WTC11 (cell line): ENCODE results near the gene EDAR. TPM values are rescaled to one million over a fixed set of nuclear protein-coding genes. Genes with fewer than 3 reads are reported as not detected.

Experiments
- ATAC-seq: fragments of 200-7000 bp; cut with Tn5 transposase; 2 replicates; pipeline ENCODE4 v1.10.0; 2021; ENCODE audit warnings: mild to moderate bottlenecking, moderate library complexity
- CTCF ChIA-PET: fragments of 300-600 bp; sonication (Branson Sonifier 250); formaldehyde crosslinking; loops from one replicate; lab custom pipeline; 2021; ENCODE audit warnings: antibody characterized with exemption; lab: Charles Lee
- POLR2A ChIA-PET: fragments of 350-600 bp; sonication (Branson Sonifier 250); formaldehyde crosslinking; loops from one replicate; lab custom pipeline; 2021; ENCODE audit warnings: antibody characterized with exemption; lab: Charles Lee
- DNase-seq: peaks from one replicate; pipeline ENCODE4 v3.0.0; 2021; ENCODE audit warnings: low spot score
- H3K27ac Mint-ChIP-seq: 2 replicates; pipeline ENCODE4 v1.8.0; 2021; ENCODE audit warnings: mixed read lengths
- H3K27me3 Mint-ChIP-seq: 2 replicates; pipeline ENCODE4 v1.8.0; 2021; ENCODE audit warnings: low read depth, mild to moderate bottlenecking, moderate library complexity, mixed read lengths
- H3K36me3 Mint-ChIP-seq: 2 replicates; pipeline ENCODE4 v1.8.0; 2021; ENCODE audit warnings: mixed read lengths
- H3K4me1 Mint-ChIP-seq: 2 replicates; pipeline ENCODE4 v1.8.0; 2022; ENCODE audit warnings: mixed read lengths
- H3K4me3 Mint-ChIP-seq: 2 replicates; pipeline ENCODE4 v1.8.0; 2021; ENCODE audit warnings: mild to moderate bottlenecking, moderate library complexity, mixed read lengths
- H3K9me3 Mint-ChIP-seq: 2 replicates; pipeline ENCODE4 v1.8.0; 2021; ENCODE audit warnings: mixed read lengths
- ATF1 ChIP-seq: sonication (generic); formaldehyde crosslinking; IDR thresholded peaks from 2 replicates; pipeline ENCODE4 v1.8.1; 2023; ENCODE audit warnings: mild to moderate bottlenecking, moderate library complexity, missing genetic modification reagents
- CREM ChIP-seq: sonication (generic); formaldehyde crosslinking; IDR thresholded peaks from 2 replicates; pipeline ENCODE4 v1.8.1; 2022; ENCODE audit warnings: mild to moderate bottlenecking, missing genetic modification reagents, moderate library complexity
- ESRRA ChIP-seq: sonication (generic); formaldehyde crosslinking; IDR thresholded peaks from 2 replicates; pipeline ENCODE4 v1.8.1; 2022; ENCODE audit warnings: mild to moderate bottlenecking, missing genetic modification reagents, borderline replicate concordance
- ETV6 ChIP-seq: sonication (generic); formaldehyde crosslinking; IDR thresholded peaks from 2 replicates; pipeline ENCODE4 v1.8.1; 2022; ENCODE audit warnings: mild to moderate bottlenecking, missing genetic modification reagents
- FOXK1 ChIP-seq: sonication (generic); formaldehyde crosslinking; IDR thresholded peaks from 2 replicates; pipeline ENCODE4 v1.8.0; 2022; ENCODE audit warnings: mild to moderate bottlenecking, moderate library complexity, missing genetic modification reagents
- GABPB1 ChIP-seq: sonication (generic); formaldehyde crosslinking; IDR thresholded peaks from 2 replicates; pipeline ENCODE4 v1.8.1; 2023; ENCODE audit warnings: mild to moderate bottlenecking, missing genetic modification reagents
- GTF2I ChIP-seq: fragments of 250-450 bp; sonication (Bioruptor Pico); conservative IDR thresholded peaks from 2 replicates; pipeline ENCODE4 v1.4.0; 2021; ENCODE audit warnings: mild to moderate bottlenecking
- HMGA2 ChIP-seq: fragments of 250-450 bp; sonication (Bioruptor Pico); IDR thresholded peaks from 2 replicates; pipeline ENCODE4 v1.4.0; 2021; ENCODE audit warnings: mild to moderate bottlenecking, moderate library complexity
- IRF2 ChIP-seq: sonication (generic); formaldehyde crosslinking; IDR thresholded peaks from 2 replicates; pipeline ENCODE4 v1.8.0; 2022; ENCODE audit warnings: low read depth, missing genetic modification reagents, borderline replicate concordance
- MXD4 ChIP-seq: fragments of 250-450 bp; sonication (Bioruptor Pico); IDR thresholded peaks from 2 replicates; pipeline ENCODE4 v1.8.0; 2021; ENCODE audit warnings: mild to moderate bottlenecking, moderate library complexity, borderline replicate concordance
- NFE2L1 ChIP-seq: sonication (generic); formaldehyde crosslinking; IDR thresholded peaks from 2 replicates; pipeline ENCODE4 v1.8.1; 2023; ENCODE audit warnings: missing genetic modification reagents
- NFYB ChIP-seq: sonication (generic); formaldehyde crosslinking; conservative IDR thresholded peaks from 2 replicates; pipeline ENCODE4 v1.8.0; 2022; ENCODE audit warnings: low read depth, missing genetic modification reagents
- RELA ChIP-seq: sonication (generic); formaldehyde crosslinking; IDR thresholded peaks from 2 replicates; pipeline ENCODE4 v1.8.1; 2022; ENCODE audit warnings: missing genetic modification reagents, mild to moderate bottlenecking, borderline replicate concordance
- SMAD4 ChIP-seq: sonication (generic); formaldehyde crosslinking; IDR thresholded peaks from 2 replicates; pipeline ENCODE4 v1.8.0; 2022; ENCODE audit warnings: mild to moderate bottlenecking, missing genetic modification reagents
- TP53 ChIP-seq: sonication (generic); formaldehyde crosslinking; IDR thresholded peaks from 2 replicates; pipeline ENCODE4 v1.8.1; 2023; ENCODE audit warnings: mild to moderate bottlenecking, missing genetic modification reagents
- USF2 ChIP-seq: sonication (generic); formaldehyde crosslinking; IDR thresholded peaks from 2 replicates; pipeline ENCODE4 v1.8.1; 2023; ENCODE audit warnings: mild to moderate bottlenecking, missing genetic modification reagents, moderate library complexity
- ZNF232 ChIP-seq: sonication (generic); formaldehyde crosslinking; IDR thresholded peaks from 2 replicates; pipeline ENCODE4 v1.8.0; 2022; ENCODE audit warnings: mild to moderate bottlenecking, missing genetic modification reagents
- ZNF396 ChIP-seq: fragments of 250-450 bp; sonication (Bioruptor Pico); IDR thresholded peaks from 2 replicates; pipeline ENCODE4 v1.8.0; 2021; ENCODE audit warnings: mild to moderate bottlenecking, moderate library complexity, borderline replicate concordance
- total RNA-seq: library from RNA; stranded (reverse); gene quantifications from 3 replicates; pipeline ENCODE4 v1.2.3, GENCODE V29; 2021
- TF ChIP-seq, protein P1 (sequence below): fragments of 200-600 bp; IDR thresholded peaks from 2 replicates; pipeline ENCODE4 v1.8.0; 2022; ENCODE audit warnings: antibody characterized with exemption
- TF ChIP-seq, protein P2 (sequence below): sonication (generic); formaldehyde crosslinking; IDR thresholded peaks from 2 replicates; pipeline ENCODE4 v1.8.0; 2022; ENCODE audit warnings: mild to moderate bottlenecking, missing genetic modification reagents
- TF ChIP-seq, protein P3 (sequence below): sonication (generic); formaldehyde crosslinking; IDR thresholded peaks from 2 replicates; pipeline ENCODE4 v1.8.1; 2022; ENCODE audit warnings: low read depth, mild to moderate bottlenecking, moderate library complexity, missing genetic modification reagents, borderline replicate concordance
- TF ChIP-seq, protein P4 (sequence below): sonication (generic); formaldehyde crosslinking; IDR thresholded peaks from 2 replicates; pipeline ENCODE4 v1.8.0; 2022; ENCODE audit warnings: mild to moderate bottlenecking, missing genetic modification reagents
- TF ChIP-seq, protein P5 (sequence below): fragments of 250-450 bp; sonication (Bioruptor Pico); IDR thresholded peaks from 2 replicates; pipeline ENCODE4 v1.9.0; 2021; ENCODE audit warnings: mild to moderate bottlenecking
- TF ChIP-seq, protein P6 (sequence below): sonication (generic); formaldehyde crosslinking; IDR thresholded peaks from 2 replicates; pipeline ENCODE4 v1.8.0; 2022; ENCODE audit warnings: mild to moderate bottlenecking, missing genetic modification reagents

The EDAR gene
- total RNA-seq, 1 experiment from 2014 or later, result not detected

GRCh38 chr2:108923019-108923700 lies 65.9 kb downstream of the EDAR start (continued):
- TF ChIP-seq, protein P1, sequence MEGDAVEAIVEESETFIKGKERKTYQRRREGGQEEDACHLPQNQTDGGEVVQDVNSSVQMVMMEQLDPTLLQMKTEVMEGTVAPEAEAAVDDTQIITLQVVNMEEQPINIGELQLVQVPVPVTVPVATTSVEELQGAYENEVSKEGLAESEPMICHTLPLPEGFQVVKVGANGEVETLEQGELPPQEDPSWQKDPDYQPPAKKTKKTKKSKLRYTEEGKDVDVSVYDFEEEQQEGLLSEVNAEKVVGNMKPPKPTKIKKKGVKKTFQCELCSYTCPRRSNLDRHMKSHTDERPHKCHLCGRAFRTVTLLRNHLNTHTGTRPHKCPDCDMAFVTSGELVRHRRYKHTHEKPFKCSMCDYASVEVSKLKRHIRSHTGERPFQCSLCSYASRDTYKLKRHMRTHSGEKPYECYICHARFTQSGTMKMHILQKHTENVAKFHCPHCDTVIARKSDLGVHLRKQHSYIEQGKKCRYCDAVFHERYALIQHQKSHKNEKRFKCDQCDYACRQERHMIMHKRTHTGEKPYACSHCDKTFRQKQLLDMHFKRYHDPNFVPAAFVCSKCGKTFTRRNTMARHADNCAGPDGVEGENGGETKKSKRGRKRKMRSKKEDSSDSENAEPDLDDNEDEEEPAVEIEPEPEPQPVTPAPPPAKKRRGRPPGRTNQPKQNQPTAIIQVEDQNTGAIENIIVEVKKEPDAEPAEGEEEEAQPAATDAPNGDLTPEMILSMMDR, result no peak
- TF ChIP-seq NFYB (no peak), ZNF232 (CRISPR knock-in tag) (no peak), ETV6 (CRISPR knock-in tag) (no peak), RELA (no peak), SMAD4 (CRISPR knock-in tag) (no peak)

GRCh38 chr2:108922141-108922915 lies 66.7 kb downstream of the EDAR start:
- H3K27ac Mint-ChIP-seq, result no peak overlapping the region
- H3K4me3 Mint-ChIP-seq, result no peak overlapping the region
- ATAC-seq (peak; percentile 29), DNase-seq (no peak)
- no peaks in the 10 kb centered on the region for H3K36me3 Mint-ChIP-seq
- H3K9me3 Mint-ChIP-seq, result no peaks in the 10 kb centered on the region
- H3K27me3 Mint-ChIP-seq, result no peaks in the 10 kb centered on the region
- CTCF ChIA-PET, result no interaction called here
- H3K4me1 Mint-ChIP-seq, result peaks cover 4% of the 10 kb centered on the region
- TF ChIP-seq NFE2L1 (CRISPR knock-in tag) (no peak), ZNF396 (no peak), ATF1 (CRISPR knock-in tag) (no peak), USF2 (CRISPR knock-in tag) (no peak), TP53 (no peak), ESRRA (CRISPR knock-in tag) (no peak), GABPB1 (CRISPR knock-in tag) (no peak), GTF2I (CRISPR knock-in tag) (no peak), MXD4 (no peak), FOXK1 (no peak), IRF2 (CRISPR knock-in tag) (no peak), SMAD4 (CRISPR knock-in tag) (no peak), HMGA2 (no peak), CREM (CRISPR knock-in tag) (no peak)
- TF ChIP-seq, protein P2, sequence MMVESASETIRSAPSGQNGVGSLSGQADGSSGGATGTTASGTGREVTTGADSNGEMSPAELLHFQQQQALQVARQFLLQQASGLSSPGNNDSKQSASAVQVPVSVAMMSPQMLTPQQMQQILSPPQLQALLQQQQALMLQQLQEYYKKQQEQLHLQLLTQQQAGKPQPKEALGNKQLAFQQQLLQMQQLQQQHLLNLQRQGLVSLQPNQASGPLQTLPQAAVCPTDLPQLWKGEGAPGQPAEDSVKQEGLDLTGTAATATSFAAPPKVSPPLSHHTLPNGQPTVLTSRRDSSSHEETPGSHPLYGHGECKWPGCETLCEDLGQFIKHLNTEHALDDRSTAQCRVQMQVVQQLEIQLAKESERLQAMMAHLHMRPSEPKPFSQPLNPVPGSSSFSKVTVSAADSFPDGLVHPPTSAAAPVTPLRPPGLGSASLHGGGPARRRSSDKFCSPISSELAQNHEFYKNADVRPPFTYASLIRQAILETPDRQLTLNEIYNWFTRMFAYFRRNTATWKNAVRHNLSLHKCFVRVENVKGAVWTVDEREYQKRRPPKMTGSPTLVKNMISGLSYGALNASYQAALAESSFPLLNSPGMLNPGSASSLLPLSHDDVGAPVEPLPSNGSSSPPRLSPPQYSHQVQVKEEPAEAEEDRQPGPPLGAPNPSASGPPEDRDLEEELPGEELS (CRISPR knock-in tag), result no peak
- TF ChIP-seq, protein P3, sequence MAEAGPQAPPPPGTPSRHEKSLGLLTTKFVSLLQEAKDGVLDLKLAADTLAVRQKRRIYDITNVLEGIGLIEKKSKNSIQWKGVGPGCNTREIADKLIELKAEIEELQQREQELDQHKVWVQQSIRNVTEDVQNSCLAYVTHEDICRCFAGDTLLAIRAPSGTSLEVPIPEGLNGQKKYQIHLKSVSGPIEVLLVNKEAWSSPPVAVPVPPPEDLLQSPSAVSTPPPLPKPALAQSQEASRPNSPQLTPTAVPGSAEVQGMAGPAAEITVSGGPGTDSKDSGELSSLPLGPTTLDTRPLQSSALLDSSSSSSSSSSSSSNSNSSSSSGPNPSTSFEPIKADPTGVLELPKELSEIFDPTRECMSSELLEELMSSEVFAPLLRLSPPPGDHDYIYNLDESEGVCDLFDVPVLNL (CRISPR knock-in tag), result no peak
- TF ChIP-seq, protein P4, sequence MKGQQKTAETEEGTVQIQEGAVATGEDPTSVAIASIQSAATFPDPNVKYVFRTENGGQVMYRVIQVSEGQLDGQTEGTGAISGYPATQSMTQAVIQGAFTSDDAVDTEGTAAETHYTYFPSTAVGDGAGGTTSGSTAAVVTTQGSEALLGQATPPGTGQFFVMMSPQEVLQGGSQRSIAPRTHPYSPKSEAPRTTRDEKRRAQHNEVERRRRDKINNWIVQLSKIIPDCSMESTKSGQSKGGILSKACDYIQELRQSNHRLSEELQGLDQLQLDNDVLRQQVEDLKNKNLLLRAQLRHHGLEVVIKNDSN (CRISPR knock-in tag), result no peak
- TF ChIP-seq, protein P5, sequence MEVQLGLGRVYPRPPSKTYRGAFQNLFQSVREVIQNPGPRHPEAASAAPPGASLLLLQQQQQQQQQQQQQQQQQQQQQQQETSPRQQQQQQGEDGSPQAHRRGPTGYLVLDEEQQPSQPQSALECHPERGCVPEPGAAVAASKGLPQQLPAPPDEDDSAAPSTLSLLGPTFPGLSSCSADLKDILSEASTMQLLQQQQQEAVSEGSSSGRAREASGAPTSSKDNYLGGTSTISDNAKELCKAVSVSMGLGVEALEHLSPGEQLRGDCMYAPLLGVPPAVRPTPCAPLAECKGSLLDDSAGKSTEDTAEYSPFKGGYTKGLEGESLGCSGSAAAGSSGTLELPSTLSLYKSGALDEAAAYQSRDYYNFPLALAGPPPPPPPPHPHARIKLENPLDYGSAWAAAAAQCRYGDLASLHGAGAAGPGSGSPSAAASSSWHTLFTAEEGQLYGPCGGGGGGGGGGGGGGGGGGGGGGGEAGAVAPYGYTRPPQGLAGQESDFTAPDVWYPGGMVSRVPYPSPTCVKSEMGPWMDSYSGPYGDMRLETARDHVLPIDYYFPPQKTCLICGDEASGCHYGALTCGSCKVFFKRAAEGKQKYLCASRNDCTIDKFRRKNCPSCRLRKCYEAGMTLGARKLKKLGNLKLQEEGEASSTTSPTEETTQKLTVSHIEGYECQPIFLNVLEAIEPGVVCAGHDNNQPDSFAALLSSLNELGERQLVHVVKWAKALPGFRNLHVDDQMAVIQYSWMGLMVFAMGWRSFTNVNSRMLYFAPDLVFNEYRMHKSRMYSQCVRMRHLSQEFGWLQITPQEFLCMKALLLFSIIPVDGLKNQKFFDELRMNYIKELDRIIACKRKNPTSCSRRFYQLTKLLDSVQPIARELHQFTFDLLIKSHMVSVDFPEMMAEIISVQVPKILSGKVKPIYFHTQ (CRISPR knock-in tag), result no peak
- TF ChIP-seq, protein P6, sequence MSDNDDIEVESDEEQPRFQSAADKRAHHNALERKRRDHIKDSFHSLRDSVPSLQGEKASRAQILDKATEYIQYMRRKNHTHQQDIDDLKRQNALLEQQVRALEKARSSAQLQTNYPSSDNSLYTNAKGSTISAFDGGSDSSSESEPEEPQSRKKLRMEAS (CRISPR knock-in tag), result no peak
- POLR2A ChIA-PET, result no interaction called here
